IPS-18c (cell line): ENCODE measurements around the gene H2BK1.

Experiments
- H3K4me3 ChIP-seq: 2 replicates; pipeline ENCODE4 v1.7.0; 2013; ENCODE audit warnings: low read depth, mild to moderate bottlenecking, low read length, moderate library complexity; ENCODE audit not compliant: insufficient read depth
- H3K9me3 ChIP-seq: one replicate; pipeline ENCODE4 v1.6.1; 2013; ENCODE audit warnings: mild to moderate bottlenecking, low read length, moderate library complexity; ENCODE audit not compliant: control insufficient read depth, insufficient read depth

Gene H2BK1

GRCh38 chr7:151237244-151238189, 27.2 kb upstream of the H2BK1 start:
- H3K9me3 ChIP-seq, result no peaks in the 10 kb centered on the region
- no peak overlapping the region for H3K4me3 ChIP-seq

- H3K9me3 ChIP-seq, result no peaks in the 10 kb centered on the region
- H3K4me3 ChIP-seq, result no peak overlapping the region
Observed at GRCh38 chr7:151236406-151236805, 26.1 kb upstream of the H2BK1 start.

GRCh38 chr7:151235091-151235787, 25.0 kb upstream of the H2BK1 start:
- Histone ChIP-seq H3K4me3 (no peak overlapping the region), H3K9me3 (no peaks in the 10 kb centered on the region)

DNA sequence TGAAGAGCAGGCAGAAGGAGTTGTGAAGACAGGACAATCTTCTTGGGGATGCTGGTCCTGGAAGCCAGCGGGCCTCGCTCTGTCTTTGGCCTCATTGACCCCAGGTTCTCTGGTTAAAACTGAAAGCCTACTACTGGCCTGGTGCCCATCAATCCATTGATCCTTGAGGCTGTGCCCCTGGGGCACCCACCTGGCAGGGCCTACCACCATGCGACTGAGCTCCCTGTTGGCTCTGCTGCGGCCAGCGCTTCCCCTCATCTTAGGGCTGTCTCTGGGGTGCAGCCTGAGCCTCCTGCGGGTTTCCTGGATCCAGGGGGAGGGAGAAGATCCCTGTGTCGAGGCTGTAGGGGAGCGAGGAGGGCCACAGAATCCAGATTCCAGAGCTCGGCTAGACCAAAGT, 23.5 kb upstream of the H2BK1 start:
- peak overlapping the region; percentile 86 for H3K4me3 ChIP-seq

GRCh38 chr7:151232917-151233701, 22.8 kb upstream of the H2BK1 start:
- H3K9me3 ChIP-seq, result no peaks in the 10 kb centered on the region
- peak overlapping the region; percentile 86 for H3K4me3 ChIP-seq

More for the DNA sequence above, 23.5 kb upstream of the H2BK1 start:
- H3K9me3 ChIP-seq, result no peaks in the 10 kb centered on the region

- H3K4me3 ChIP-seq, result peak within 1 kb of the TSS; percentile 86
- H3K9me3 ChIP-seq, result no peaks in the 10 kb centered on the region
Observed at GRCh38 chr7:151232091-151232916, 22.0 kb upstream of the H2BK1 start, which contains the start of gene CHPF2. Gene CHPF2 (plus strand): TSS chr7:151232483. CDS start chr7:151234012, 1,529 bp downstream.

GRCh38 chr7:151231080-151231479, 20.8 kb upstream of the H2BK1 start:
- H3K4me3 ChIP-seq, result no peak overlapping the region
- H3K9me3 ChIP-seq, result no peaks in the 10 kb centered on the region

DNA sequence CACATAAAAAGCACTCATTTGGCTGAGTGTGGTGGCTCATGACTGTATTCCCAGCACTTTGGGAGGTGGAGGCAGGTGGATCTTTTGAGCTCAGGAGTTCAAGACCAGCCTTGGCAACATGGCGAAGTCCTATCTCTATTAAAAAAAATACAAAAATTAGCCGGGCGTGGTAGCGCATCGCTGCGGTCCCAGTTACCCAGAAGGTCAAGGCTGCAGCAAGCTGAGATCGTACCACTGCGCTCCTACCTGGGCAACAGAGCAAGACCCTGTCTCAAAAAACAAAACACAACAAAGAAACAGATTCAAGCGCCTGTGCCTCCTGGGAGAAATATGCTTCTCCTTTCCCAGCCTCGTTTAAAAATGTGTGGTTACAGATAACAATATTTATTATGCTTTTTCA, 19.0 kb upstream of the H2BK1 start:
- Histone ChIP-seq H3K9me3 (no peaks in the 10 kb centered on the region), H3K4me3 (no peak overlapping the region)

DNA sequence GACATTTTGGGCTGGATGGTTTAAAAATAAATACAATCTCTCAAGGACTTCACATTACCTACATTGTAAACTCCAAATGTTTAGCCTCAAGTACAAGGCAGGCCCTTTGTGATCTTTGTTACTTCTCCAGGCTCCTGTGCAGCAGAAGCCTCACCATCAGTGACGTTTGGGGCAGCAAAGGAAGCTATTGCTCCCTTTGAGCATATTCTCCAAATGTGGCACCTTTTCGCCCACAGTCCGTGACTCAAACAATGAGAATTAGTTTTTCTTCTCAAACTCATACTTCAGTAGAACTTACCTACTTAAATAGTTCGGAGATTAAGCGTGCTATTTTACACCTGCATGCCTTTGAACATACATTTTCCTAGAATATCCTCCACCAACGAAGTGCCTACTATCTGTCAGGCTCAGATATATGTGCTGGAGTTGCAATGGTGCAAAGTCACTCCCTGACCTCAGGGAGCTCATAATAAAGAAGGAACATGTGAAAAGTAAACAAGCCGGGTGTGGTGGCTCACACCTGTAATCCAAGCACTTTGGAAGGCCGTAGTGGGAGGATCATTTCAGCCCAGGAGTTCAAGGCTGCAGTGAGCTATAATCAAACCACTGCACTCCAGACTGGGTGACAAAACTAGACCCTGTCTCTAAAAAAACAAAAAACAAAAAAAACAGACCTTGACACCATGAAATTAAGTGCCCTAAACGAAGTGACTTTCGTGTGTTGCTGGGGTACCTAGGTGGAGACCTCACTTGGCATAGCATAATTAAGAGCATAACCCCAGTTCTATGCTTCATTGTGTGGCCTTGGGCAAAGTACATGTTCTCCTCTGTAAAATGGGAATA, 18.0 kb upstream of the H2BK1 start:
- H3K4me3 ChIP-seq, result peak overlapping the region; percentile 61
- no peaks in the 10 kb centered on the region for H3K9me3 ChIP-seq

DNA sequence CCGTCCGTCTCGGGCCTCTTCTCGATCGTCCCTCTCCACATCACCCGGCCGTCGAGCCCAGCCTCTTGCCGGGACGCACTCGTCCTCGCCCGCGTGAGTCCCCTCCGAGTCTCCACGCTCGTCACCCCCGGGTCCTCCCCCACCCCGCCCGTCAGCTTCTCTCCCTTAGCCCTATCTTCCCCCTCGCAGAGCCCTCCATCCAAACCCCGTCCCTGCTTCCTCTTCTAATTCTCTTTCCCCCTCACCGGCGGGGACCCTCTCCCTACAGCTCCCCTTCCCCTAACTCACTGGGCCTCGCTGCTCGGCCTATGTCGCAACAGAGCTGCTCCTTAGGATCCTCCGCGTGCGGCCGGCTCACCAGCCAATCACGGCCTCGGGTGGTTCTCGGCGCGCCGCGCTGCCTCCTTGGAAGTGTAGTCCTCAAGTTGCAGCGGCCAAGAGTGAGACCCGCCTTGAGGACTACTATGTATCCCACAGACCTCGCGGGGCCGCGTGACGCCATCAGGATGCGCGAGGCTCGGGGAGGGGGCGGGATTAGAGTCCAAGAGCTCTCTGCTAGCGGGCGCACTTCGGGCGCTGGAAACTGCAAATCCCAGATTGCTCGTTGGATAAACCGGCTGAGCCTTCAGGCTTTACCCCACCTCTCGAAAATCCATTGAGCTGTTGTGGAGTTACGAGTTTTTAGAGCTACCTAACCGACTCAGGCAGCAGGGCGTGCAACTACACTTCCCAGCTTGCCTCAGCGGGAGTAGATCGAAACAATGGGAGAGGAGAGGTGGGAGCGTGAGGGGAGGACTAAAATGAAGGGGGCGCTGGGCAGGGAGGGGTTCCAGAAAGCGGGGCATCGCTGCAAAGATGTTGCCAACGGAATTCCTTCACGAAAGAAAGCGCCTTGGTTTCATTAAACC, 16.8 kb upstream of the H2BK1 start, which contains the start of gene ABCF2:
ABCF2 (minus strand) TSS at position 331 of the 908 bp plus-strand sequence. CDS start 747 bp downstream, outside the sequence.
- no peaks in the 10 kb centered on the region for H3K9me3 ChIP-seq
- peak within 1 kb of the TSS; percentile 73 for H3K4me3 ChIP-seq

- Histone ChIP-seq H3K9me3 (no peaks in the 10 kb centered on the region), H3K4me3 (peak overlapping the region; percentile 73)
Observed at GRCh38 chr7:151226560-151226874, 16.2 kb upstream of the H2BK1 start.

DNA sequence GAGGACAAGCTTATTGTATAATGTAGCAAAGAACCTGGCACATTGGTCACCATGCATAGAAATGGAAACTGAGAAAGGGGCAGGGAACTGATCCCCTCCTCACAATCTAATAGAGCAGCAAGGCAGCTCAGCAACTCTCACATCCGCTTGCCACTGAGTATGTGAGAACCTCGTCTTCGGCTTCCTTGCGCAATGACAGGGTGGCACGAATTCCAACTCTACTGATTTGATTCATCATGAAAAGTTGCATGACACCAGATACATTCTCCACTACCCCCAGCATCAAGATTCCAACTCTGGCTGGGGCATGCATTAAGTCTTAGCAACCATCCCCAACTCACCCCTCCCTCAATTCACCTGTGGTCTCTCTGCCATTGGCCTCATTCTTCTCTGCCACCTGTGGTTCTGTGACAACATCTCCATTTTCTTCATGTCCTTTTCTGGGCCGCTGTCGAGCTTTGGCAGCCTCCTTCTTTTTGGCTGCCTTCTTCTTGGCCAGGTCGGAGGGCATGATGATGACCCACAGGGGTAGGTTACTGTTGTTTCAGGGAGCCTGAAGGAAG, 15.7 kb upstream of the H2BK1 start:
- peak overlapping the region; percentile 73 for H3K4me3 ChIP-seq
- no peaks in the 10 kb centered on the region for H3K9me3 ChIP-seq

GRCh38 chr7:151223728-151224127, 13.4 kb upstream of the H2BK1 start:
- no peak overlapping the region for H3K4me3 ChIP-seq
- no peaks in the 10 kb centered on the region for H3K9me3 ChIP-seq

DNA sequence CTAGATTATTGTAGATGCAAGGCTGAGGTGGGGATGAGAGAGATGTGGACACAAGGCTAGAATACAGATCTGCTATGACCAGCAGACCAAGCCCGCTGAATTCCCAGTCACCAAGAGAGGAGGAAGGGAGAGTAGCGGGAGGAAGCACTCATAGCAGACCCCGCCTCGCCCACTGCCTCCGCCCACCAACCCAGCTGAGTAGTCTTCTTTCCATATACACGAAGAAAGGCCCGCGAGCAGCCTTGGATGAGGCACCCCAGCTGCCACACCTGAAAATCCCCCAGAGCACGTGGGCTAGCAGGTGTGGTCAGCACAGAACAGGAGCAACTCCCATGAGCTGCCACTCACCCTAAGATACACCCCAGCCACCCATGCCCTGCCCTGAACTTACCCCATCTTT, 7.9 kb upstream of the H2BK1 start:
- no peak overlapping the region for H3K4me3 ChIP-seq
- H3K9me3 ChIP-seq, result no peaks in the 10 kb centered on the region

- Histone ChIP-seq H3K9me3 (no peaks in the 10 kb centered on the region), H3K4me3 (no peak overlapping the region)
Observed at GRCh38 chr7:151215396-151215795, 5.1 kb upstream of the H2BK1 start.
